Measurements from ENCODE around the gene ENOX2. TPM values are rescaled to one million over a fixed set of nuclear protein-coding genes. Genes with fewer than 3 reads are reported as not detected.

ENOX2 gene
- total RNA-seq, 2 donors from 2014 or later: 16.3 to 20.5 TPM

DNA sequence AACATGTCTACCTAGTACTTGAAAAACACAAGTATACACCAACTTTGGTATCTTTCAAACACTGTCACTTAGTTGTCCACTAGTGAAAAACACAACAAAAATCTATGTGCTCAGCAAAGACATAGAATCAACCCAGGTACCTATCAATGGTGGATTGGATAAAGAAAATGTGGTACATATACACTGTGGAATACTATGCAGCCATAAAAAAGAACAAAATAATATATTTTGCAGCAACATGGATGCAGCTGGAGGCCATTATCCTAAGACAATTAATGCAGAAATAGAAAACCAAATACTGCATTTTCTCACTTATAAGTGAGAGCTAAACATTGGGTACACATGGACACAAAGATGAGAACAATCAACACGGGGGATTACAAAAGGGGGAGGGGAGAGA, 148.7 kb downstream of the ENOX2 start:
- ATAC-seq (replicated peaks in 1 of 2) (no peak), DNase-seq (no peak)
- H3K36me3 Mint-ChIP-seq (ENCODE audit: insufficient read depth in 2 of 2): peaks cover 0 to 2% of the 10 kb centered on the region in 2 donors
- no peaks in the 10 kb centered on the region for H3K27me3 Mint-ChIP-seq (ENCODE audit: low read depth)
- no peak overlapping the region for H3K4me3 Mint-ChIP-seq
- H3K4me1 Mint-ChIP-seq (ENCODE audit: low read depth): peaks cover 6% of the 10 kb centered on the region
- no peaks in the 10 kb centered on the region for H3K9me3 Mint-ChIP-seq
- no peak overlapping the region for H3K27ac Mint-ChIP-seq

DNA sequence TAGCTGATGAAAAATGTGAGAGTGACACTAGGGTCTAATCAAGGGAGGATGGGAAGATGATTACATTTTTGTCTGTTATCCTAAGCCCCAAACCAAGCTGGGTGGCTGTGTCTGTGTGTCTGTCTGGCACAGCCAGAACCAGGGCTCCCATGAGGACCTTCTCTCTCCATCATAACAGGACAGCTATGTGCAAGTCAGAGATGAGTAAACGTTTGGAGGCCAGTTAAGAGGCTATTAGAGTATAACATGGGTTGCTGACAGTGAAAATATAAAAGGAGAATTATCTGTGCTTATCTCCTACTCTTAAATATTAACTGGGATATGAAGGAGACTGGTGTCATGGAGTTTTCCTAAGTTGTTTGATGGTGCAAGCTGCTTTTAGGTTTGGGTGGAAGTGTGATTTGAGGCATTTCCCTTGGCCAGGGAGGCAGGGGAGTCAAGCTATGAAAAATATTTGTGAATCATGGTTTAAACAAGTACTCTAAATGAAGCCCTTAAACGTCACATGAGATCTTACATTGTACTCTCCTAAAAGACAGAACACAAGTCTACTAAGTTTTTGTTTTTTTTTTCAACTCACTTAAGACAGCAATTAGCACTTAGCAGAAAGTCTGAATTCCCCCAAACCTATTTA, 156.2 kb downstream of the ENOX2 start:
- Mint-ChIP-seq H3K9me3 (no peaks in the 10 kb centered on the region), H3K27ac (no peak overlapping the region), H3K27me3 (ENCODE audit: low read depth) (no peaks in the 10 kb centered on the region), H3K36me3 (ENCODE audit: insufficient read depth in 2 of 2) (no peaks in the 10 kb centered on the region), H3K4me3 (no peak overlapping the region), H3K4me1 (ENCODE audit: low read depth) (no peaks in the 10 kb centered on the region)
- ATAC-seq (replicated peaks in 1 of 2) (no peak), DNase-seq (no peak)

DNA sequence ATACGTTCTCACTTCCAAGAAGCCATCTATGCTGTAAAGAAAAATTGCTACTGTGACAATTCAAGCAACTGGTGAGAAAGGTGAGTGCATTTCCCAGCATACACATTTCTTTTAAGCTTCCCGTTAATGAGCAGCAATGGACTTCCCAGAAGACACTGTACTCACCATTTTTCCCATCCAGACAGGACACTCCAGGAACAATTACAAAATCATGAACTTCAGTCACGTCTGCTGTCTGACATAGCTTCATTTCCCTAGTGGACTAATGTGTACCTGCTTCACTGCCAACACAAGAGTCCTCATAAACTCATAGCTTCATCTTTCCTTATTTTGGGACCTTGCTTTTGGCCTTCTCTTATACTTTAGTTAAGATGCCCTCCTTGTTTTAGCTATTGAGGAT, 156.9 kb downstream of the ENOX2 start:
- H3K27me3 Mint-ChIP-seq (ENCODE audit: low read depth): no peaks in the 10 kb centered on the region
- DNase-seq: no peak
- ATAC-seq (replicated peaks in 1 of 2): no peak
- no peak overlapping the region for H3K4me3 Mint-ChIP-seq
- no peaks in the 10 kb centered on the region for H3K4me1 Mint-ChIP-seq (ENCODE audit: low read depth)
- no peak overlapping the region for H3K27ac Mint-ChIP-seq
- no peaks in the 10 kb centered on the region for H3K9me3 Mint-ChIP-seq
- no peaks in the 10 kb centered on the region for H3K36me3 Mint-ChIP-seq (ENCODE audit: insufficient read depth in 2 of 2)

DNA sequence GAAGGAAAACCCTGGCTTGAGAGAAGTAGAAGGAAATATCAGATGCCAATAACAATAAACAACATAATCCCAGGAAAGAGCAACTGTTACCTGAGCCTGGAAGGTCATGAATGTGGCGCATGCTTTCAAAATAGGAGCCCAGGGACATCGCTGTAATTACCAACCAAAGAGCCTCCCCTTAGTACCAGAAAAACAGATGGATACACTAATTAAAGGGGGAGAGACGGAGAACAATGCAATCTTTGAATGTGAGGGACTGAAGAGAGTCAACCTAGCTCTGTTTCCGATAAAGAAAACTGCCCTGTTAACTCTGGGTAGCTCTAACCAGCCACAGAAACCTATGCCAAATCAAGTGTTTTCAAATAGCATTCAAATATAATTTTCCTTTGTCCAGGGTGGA, 161.4 kb downstream of the ENOX2 start:
- no peaks in the 10 kb centered on the region for H3K27me3 Mint-ChIP-seq (ENCODE audit: low read depth)
- no peak overlapping the region for H3K27ac Mint-ChIP-seq

DNA sequence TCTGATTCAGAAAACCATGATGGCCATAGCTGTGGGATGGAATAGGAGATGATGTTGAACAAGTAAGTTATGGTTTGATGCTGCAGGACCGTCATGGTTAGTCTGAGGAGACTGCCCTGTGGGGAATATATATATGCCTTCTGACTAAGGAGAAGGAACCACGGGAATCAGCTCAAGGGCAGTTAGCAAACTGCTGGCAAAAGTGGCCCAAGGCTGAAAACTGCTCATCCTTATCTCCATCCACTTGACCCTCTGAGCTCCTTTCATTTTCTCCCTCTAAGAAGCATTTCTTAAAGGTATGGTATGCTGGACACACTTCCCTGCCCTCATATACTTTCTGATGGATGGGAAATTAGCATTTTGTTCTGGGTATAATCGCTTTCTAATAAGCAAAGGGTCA, 161.9 kb downstream of the ENOX2 start:
- H3K4me1 Mint-ChIP-seq (ENCODE audit: low read depth): no peaks in the 10 kb centered on the region
- H3K27me3 Mint-ChIP-seq (ENCODE audit: low read depth): no peaks in the 10 kb centered on the region
- no peaks in the 10 kb centered on the region for H3K36me3 Mint-ChIP-seq (ENCODE audit: insufficient read depth in 2 of 2)
- no peak for DNase-seq
- no peaks in the 10 kb centered on the region for H3K9me3 Mint-ChIP-seq
- H3K4me3 Mint-ChIP-seq: no peak overlapping the region
- no peak for ATAC-seq (replicated peaks in 1 of 2)
- H3K27ac Mint-ChIP-seq: no peak overlapping the region

More for the DNA sequence above, 161.4 kb downstream of the ENOX2 start:
- Mint-ChIP-seq H3K36me3 (ENCODE audit: insufficient read depth in 2 of 2) (no peaks in the 10 kb centered on the region), H3K9me3 (no peaks in the 10 kb centered on the region), H3K4me3 (no peak overlapping the region), H3K4me1 (ENCODE audit: low read depth) (no peaks in the 10 kb centered on the region)
- DNase-seq: no peak
- no peak for ATAC-seq (replicated peaks in 1 of 2)

DNA sequence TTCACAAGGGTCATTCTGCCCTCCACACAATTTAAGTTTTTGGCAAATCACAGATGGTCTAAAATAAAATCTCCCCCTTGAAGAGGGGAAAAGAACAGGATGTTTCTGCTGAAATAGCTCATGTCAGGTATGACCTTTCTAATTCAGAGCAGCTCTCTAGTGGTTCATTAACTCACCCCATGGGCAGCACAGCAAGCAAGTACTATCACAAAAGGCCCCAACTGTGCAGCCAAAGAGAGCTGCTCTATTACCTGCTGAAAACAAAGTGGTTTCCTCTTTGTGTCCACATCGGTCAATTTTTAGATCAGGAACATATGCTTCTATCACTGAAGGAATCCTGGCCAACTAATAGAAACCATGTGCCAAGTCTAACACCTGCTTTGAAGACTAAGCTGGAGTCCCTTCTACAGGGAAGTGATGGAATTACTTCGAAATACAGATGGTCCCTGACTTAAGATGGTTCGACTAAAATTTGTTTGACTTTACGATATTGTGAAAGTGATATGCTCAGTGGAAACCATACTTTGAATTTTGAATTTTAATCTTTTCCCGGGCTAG, 164.3 kb downstream of the ENOX2 start:
- peaks cover 6% of the 10 kb centered on the region for H3K27me3 Mint-ChIP-seq (ENCODE audit: low read depth)
- no peak for DNase-seq
- no peak overlapping the region for H3K4me3 Mint-ChIP-seq
- no peak overlapping the region for H3K27ac Mint-ChIP-seq
- no peaks in the 10 kb centered on the region for H3K36me3 Mint-ChIP-seq (ENCODE audit: insufficient read depth in 2 of 2)
- H3K4me1 Mint-ChIP-seq (ENCODE audit: low read depth): no peaks in the 10 kb centered on the region
- ATAC-seq (replicated peaks in 1 of 2): no peak
- no peaks in the 10 kb centered on the region for H3K9me3 Mint-ChIP-seq

DNA sequence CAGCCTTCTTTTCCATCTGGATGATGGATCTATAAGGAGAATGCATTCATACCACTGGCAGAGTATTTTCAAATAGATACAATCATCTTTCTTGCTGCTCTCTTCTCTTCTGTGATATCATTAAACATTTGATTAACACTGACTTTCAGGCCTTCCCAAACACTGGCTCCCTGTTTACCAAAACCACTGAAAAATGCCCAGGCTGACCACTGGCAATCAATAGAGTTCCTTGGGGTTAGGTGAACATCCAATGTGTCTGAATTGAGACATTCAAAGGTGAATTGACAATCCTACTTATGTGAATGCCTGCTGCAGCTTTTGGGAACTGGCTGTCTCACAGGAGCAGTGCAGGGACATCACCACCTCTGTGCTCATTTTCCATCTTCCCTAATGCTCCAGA, 168.3 kb downstream of the ENOX2 start:
- Mint-ChIP-seq H3K36me3 (ENCODE audit: insufficient read depth in 2 of 2) (peaks cover 8 to 11% of the 10 kb centered on the region in 2 donors), H3K4me1 (ENCODE audit: low read depth) (no peaks in the 10 kb centered on the region)

DNA sequence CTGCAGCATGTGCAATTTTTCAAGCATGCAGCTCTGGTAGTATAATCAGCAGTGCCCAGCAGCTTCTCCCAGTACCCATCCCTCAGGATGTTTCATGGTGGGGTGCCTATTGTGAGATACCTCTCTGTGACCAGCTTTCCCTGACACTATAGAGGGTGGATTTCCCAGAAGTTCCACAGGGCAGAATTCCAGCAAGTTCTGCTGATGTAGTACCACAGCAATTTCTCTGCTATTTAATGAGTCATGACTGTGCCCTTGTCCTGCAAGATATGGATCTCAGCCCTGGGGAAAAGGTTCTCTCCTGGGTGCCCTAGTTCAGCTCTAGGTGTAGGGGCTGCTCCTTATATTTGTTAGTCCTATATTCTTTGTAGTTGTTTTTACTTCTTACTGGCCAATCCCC, 174.8 kb downstream of the ENOX2 start:
- DNase-seq (no peak), ATAC-seq (replicated peaks in 1 of 2) (no peak)
- Mint-ChIP-seq H3K27ac (no peak overlapping the region), H3K27me3 (ENCODE audit: low read depth) (no peaks in the 10 kb centered on the region), H3K4me1 (ENCODE audit: low read depth) (no peaks in the 10 kb centered on the region), H3K36me3 (ENCODE audit: insufficient read depth in 2 of 2) (peaks cover 19 to 20% of the 10 kb centered on the region in 2 donors), H3K4me3 (no peak overlapping the region), H3K9me3 (peaks cover 10 to 12% of the 10 kb centered on the region in 2 donors)

More for the DNA sequence above, 168.3 kb downstream of the ENOX2 start:
- ATAC-seq (replicated peaks in 1 of 2): no peak
- Mint-ChIP-seq H3K27me3 (ENCODE audit: low read depth) (peaks cover 6% of the 10 kb centered on the region), H3K27ac (no peak overlapping the region), H3K4me3 (no peak overlapping the region), H3K9me3 (peaks cover 4 to 5% of the 10 kb centered on the region in 2 donors)
- DNase-seq: no peak

DNA sequence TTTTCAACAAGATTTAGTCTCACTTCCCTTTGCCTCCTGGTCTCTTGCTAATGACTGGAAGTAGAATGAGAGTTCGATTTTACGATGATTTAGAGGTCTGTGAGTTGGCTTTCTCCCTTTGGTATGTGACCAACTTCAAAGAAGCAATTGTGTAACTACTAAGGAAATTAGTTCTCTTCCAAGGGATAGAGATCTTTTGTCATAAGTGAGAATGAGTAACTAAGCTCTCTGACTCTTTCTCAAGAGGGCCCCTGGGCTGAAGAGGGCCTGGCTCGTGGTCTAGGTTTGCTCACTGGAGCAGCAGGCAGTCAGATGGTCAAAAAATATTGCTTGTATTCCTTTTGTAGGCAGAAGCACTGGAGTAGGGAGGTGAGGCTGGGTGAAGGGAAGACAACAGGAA, 176.3 kb downstream of the ENOX2 start:
- Mint-ChIP-seq H3K36me3 (ENCODE audit: insufficient read depth in 2 of 2) (peaks cover 13 to 20% of the 10 kb centered on the region in 2 donors), H3K27me3 (ENCODE audit: low read depth) (peaks cover 6% of the 10 kb centered on the region), H3K4me1 (ENCODE audit: low read depth) (no peaks in the 10 kb centered on the region), H3K9me3 (peaks cover 5 to 9% of the 10 kb centered on the region in 2 donors), H3K4me3 (no peak overlapping the region), H3K27ac (no peak overlapping the region)
- ATAC-seq (replicated peaks in 1 of 2): no peak
- no peak for DNase-seq

DNA sequence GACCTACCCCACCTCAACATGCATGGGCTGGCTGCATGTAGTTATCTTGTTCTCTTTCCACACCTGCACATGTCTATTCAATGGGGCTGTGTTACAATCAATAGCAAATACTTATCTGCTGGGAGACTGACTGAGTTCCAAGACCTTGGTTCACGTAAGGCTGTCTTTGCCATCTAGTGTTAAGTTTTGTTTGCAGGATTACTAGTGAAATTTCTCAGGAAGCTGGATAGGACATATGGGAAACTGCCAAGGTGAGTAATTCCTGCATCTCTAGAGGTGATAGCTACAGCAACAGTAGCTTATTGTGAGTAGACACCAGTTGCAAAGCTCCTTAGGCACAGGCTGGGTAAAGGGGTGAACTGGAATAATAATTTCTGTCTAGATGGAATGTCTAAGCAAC, 177.5 kb downstream of the ENOX2 start:
- Mint-ChIP-seq H3K9me3 (peaks cover 5 to 7% of the 10 kb centered on the region in 2 donors), H3K4me3 (no peak overlapping the region), H3K4me1 (ENCODE audit: low read depth) (no peaks in the 10 kb centered on the region), H3K27ac (no peak overlapping the region), H3K36me3 (ENCODE audit: insufficient read depth in 2 of 2) (peaks cover 10 to 16% of the 10 kb centered on the region in 2 donors), H3K27me3 (ENCODE audit: low read depth) (peaks cover 7% of the 10 kb centered on the region)
- no peak for ATAC-seq (replicated peaks in 1 of 2)
- DNase-seq: no peak

DNA sequence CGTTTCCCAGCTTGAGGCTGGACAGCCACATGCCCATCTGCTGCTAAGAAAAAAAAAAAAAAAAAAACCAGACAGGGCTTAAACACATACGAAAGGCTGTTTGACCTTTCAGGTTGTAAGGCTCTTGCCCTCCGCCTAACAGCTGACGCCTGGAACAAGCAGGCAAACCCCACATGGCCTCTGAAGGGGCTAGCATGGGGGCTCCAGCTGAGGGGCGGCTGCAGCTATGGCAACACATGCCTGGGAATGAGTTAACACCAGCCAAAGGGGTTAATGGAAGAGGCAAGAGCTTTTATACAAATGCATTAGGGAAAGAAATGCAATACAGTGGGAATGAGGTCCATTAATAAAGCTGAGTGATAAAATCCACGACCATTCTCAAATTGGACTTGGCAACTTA, 183.6 kb downstream of the ENOX2 start:
- Mint-ChIP-seq H3K27ac (no peak overlapping the region), H3K9me3 (no peaks in the 10 kb centered on the region), H3K36me3 (ENCODE audit: insufficient read depth in 2 of 2) (no peaks in the 10 kb centered on the region), H3K27me3 (ENCODE audit: low read depth) (peaks cover 7% of the 10 kb centered on the region), H3K4me1 (ENCODE audit: low read depth) (no peaks in the 10 kb centered on the region), H3K4me3 (no peak overlapping the region)
- ATAC-seq (replicated peaks in 1 of 2) (no peak), DNase-seq (no peak)

DNA sequence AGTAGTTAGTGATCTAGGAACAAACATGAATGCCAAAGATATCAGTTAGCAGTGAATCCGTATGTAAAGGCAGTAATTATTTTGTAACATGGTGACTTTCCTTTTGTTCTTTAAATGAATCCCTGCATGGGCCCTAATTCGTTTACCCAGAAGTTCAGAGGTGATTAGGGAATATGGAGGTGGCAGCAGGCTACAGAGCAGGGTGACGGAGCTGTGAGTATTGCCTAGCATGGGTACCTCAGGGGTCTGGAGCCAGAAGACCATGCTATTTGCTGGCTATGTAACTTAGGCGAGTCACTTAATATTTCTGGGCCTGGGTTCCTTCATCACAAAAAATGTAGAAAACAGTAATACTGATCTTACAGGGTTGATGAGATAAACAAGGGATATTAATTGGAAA, 184.9 kb downstream of the ENOX2 start:
- Mint-ChIP-seq H3K27ac (no peak overlapping the region), H3K4me1 (ENCODE audit: low read depth) (no peaks in the 10 kb centered on the region), H3K36me3 (ENCODE audit: insufficient read depth in 2 of 2) (no peaks in the 10 kb centered on the region), H3K4me3 (no peak overlapping the region), H3K27me3 (ENCODE audit: low read depth) (peaks cover 7% of the 10 kb centered on the region), H3K9me3 (no peaks in the 10 kb centered on the region)
- ATAC-seq (replicated peaks in 1 of 2) (no peak), DNase-seq (no peak)

DNA sequence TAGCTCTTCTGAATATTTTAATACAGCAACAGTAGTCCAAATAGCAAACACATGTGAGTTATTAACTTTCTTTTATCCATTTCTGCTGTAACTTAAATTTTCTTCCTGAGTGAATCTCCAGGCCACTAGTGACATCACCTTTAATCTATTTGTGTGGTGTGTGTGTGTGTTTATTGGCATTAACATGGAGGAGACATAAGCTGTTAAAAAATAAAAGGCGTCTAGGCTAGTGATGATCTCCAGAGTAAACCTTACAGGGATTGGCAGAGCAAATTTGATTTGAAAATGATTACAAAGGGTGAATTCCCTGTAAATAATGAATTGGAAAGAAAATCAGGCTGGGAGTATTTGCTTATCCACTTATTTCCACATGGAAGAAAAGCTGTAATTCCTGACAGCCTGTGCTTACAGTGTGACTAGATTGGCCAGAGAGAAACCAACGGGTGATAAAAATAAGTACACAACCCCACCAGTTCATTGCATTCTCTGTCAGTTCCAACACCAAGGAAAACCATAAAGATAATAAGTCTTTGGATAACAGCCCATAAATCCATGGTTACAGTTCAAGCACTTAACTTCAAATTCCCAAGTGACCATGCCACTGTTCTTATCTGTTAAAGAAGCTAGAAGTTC, 186.1 kb downstream of the ENOX2 start:
- Mint-ChIP-seq H3K9me3 (no peaks in the 10 kb centered on the region), H3K27me3 (ENCODE audit: low read depth) (peaks cover 3% of the 10 kb centered on the region), H3K4me3 (no peak overlapping the region), H3K36me3 (ENCODE audit: insufficient read depth in 2 of 2) (no peaks in the 10 kb centered on the region), H3K4me1 (ENCODE audit: low read depth) (no peaks in the 10 kb centered on the region), H3K27ac (no peak overlapping the region)
- DNase-seq (no peak), ATAC-seq (replicated peaks in 1 of 2) (no peak)

DNA sequence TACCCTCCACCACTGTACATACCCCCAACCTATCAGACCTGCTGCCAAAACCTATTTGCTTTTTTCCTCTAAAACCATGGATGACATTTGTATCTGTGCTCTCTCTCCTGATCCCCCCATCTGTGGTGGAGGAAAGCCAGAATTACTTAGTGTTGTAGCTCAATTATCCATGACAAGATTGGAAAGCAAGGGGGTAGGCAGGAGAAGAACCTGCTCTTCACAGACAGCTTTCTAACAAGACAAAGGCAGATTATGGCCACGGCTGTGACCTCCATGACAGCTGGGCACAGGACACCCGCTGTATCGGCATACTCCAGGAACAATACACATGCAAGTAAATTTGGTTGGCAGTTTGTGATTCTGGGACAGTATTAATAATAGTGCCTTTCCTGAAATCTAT, 186.7 kb downstream of the ENOX2 start:
- Mint-ChIP-seq H3K4me1 (ENCODE audit: low read depth) (no peaks in the 10 kb centered on the region), H3K27me3 (ENCODE audit: low read depth) (no peaks in the 10 kb centered on the region), H3K9me3 (no peaks in the 10 kb centered on the region), H3K36me3 (ENCODE audit: insufficient read depth in 2 of 2) (no peaks in the 10 kb centered on the region), H3K27ac (no peak overlapping the region), H3K4me3 (no peak overlapping the region)
- DNase-seq: no peak
- ATAC-seq (replicated peaks in 1 of 2): no peak

All from activated T-cell treated with anti-CD3 and anti-CD28 coated beads, Interleukin-2, amount 50 U/mL, for 72 hours (primary cell).